ENCODE data around the gene TECPR2.
"Not testable (repeated sequence)": the region's sequence is repeated elsewhere in the genome, so short reads cannot be mapped to it uniquely, and the experiment has no call there.

Gene TECPR2

DNA sequence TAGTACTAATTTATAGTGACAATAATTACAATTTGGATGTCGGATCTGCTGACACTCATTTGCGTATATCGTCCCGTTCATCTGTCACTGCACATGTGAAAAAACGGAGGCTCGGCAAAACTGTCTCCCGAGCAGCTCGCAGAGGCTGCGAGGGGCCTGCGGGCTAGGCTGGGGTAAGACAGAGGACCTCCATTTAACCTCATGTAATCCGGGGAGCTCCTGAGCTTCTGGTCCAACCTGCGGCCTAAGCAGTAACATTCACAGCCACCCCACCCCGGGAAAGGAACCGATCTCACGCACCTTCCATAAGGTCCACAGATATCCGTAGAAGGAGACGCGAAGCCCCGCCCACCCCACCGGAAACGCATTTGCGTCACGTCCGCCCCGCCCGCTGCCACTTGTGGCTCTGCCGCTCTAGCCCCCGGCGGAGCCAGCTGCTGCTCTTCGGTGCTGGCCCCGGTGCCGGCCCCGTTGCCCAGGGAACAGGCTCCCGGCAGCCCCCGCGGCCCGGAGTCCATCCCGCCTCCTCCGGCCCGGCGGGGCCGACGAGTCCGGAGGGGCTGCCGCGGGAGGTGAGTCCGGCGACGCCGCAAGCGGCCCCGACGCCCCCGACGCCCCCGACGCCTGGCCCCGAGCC is at the start of gene TECPR2, which contains the start of gene CINP:
TECPR2 (plus strand) TSS at position 397 of the 637 bp plus-strand sequence. CDS start 13,781 bp downstream, outside the sequence.
CINP (minus strand) TSS at position 346 of the 637 bp plus-strand sequence; CDS start at position 307, 39 bp downstream.
- no peak for FAIRE-seq

DNA sequence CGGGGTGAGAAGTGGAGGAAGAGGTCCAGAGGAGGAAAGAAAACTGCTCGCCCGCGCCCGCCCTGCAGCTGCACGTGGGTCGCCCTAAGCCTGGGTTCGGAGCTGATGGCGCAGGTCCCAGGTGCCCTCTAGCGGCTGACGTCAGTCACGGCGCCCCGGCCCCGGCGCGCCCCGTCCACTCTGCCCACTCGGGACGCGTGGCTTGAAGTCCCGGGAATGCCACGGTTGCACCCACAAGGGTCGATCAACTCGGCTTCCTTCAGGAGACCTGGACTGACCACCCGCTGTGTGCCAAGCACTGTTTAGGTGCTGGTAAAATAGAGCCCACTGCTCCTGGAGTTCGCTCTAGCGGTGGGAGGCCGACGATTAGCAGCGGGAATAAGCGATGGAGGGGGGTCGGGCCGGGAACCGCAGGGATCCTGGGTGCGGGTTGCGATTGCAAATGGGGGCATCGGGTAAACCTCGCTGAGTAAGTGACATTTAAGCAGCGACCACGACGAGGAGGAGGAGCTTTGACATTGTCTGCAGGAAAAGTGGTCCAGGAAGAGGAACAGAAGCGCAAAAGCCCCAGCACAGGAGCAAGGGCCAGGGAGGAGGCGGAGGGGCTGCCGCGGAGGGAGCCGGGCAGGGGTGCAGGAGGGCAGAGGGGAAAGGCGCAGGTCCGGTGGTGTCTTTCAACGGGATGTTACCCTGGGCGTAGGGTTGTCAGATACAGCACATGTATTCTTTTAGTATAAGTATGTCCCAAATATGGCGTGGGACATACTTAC is 48.3 kb upstream of the TECPR2 start:
- FAIRE-seq, result no peak

DNA sequence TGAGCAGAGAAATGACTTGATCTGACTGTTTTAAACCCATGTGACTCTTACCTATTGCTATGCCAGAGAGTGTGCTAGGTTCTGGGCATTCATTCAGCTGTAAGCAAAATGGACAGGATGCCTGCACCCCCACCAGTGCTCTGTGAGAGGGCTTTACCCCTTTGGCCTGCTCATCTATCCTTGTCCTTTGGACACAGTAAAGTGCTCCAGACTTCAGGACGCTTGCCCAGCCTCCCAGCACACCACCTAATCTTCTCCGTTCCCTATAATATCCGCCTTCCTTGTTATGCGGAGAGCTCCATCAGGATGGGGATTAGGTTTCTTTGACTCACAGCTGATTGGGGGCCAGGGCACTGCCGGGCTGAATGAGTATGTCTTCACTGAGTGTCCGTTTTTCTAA is 47.6 kb upstream of the TECPR2 start:
- FAIRE-seq, result no peak

DNA sequence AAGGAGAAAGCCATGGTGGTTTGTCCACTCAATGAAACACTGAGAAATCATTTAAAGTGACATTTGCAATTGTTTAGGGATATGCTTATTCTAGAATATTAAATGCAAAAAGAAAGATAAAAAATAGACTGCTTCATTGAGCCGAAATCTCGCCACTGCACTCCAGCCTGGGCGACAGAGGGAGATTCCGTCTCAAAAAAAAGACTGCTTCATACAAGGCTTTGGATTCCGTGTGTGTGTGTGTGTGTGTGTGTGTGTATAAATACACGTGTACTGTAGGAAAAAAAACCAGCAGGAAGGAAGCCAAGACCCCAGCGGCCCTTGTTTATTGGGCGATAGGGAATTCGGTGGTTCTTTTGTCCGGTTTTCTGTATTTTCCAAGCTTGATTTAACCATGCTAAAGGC is 46.4 kb upstream of the TECPR2 start:
- FAIRE-seq, result no peak

GRCh38 chr14:102316743-102317563 is 45.8 kb upstream of the TECPR2 start:
- FAIRE-seq, result no peak

GRCh38 chr14:102317564-102318248 is 45.0 kb upstream of the TECPR2 start:
- no peak for FAIRE-seq

DNA sequence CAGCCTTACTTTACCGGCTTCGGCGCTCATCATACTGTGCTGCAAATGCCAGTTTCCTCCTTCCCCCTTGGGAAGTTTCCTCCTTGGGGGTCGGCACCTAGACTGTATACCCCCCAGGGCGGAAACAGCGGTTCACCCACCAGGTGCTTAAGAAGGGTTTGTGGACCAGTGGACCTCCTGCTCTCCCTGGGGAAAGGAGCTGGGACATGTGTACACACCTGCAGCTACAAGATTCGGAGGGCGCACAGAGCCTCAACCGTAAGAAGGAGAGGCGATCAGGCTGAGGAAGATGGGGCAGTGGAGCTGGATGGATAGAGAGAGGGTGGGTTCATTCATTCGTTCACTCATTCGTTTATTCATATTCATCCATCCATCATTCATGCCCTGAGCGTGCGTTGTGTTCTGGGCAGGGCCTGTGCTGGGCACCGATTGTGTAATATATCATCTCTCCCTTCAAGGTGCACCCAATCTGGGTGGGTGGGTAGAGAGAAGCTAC is 43.9 kb upstream of the TECPR2 start:
- FAIRE-seq, result no peak

DNA sequence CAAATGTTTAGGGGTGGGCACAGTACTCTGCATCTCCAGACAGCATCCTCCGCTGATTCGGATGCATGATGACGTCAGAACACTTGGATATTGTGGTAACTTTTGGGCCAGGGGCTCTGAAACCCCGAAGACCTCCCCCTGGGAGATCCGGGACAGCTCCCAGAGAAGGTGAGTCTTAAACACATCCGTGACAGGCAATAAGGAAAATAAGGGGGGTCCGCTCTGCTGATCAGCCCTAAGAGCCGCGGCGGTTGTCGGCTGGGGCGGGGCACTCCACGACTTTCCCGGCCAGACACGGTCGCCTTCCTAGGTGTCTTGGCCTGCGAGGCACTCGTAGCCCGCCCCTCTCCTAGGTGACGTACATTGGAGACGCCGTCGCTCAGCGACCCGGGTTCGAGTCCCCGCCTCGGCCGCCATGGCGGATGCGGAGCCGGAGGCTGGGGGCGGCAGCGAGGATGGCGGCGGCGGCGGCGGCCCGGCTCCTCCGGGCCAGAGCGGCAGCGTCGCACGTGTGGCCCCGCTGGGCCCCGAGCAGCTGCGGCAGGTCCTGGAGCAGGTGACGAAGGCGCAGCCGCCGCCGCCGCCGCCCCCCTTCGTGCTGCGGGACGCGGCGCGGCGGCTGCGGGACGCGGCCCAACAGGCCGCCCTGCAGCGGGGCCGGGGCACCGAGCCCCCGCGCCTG is 43.2 kb upstream of the TECPR2 start, which contains the start of gene ZNF839:
ZNF839 (plus strand) TSS at position 396 of the 682 bp plus-strand sequence; CDS start at position 416, 20 bp downstream.
- FAIRE-seq, result no peak

DNA sequence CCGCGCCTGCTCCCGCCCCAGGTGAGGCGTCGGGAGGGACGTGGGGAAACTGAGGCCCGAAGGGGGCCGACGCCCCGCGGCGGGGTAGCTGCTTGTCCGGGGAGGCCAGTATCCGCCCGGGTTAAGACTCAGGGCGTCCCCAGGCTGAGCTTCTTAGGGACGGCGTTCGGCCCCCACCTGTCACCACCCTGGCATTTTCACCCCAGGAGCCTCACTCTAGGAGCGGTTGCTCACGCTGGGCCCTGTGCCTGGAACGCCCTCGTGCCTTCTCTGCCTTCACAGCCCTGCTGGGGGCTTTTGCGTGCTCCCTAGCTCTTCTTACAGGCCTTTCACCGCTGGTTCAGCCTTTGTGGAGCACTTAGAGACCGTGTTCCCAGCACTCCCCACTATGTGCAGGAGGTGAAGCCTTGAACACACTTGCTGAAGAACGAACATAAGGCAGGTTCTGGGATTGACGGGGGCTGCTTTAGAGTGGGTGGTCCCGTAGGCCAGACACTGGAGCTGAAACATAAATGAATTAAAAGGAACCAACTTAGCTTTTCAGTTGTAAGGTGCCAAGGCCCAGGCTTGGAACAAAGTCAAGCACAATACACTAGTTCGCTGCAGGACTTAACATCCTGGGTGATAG is 42.6 kb upstream of the TECPR2 start:
- FAIRE-seq, result no peak

DNA sequence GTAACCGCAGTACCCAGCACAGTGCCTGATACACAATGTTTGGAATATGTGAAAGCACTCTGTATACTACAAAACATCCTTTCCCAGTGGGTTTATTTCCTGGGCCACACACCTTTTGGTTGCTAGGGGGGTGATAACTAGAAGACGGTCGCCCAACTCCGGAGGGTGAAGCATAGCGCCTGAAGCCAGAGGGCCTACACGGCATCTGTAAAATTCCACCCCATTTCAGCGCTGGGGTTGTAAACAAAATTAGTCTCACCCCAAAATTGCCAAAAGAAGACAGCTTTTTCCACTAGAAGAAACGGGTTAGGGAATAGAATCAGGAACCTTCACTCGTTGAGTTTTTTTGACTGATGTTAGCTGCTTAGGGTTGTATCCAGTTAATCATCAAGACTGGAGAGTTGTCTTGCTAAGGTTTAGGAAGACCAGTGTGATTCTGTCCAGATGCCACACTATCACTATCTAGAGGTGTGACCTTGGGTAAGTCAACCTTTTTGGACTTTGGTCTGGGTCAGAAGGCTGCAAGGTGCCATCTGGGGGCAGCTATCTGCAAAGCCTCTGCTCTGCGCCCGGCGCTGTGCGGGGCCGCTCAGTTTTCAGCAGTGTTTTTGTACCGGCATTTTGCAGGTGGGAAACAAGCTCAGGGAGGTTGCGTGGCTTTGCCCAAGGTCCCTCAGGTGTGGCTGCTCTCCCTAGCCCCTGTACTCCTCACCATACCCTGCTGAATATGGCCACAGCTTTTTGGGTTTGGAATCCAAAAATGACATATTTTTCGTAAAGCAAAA is 41.9 kb upstream of the TECPR2 start:
- FAIRE-seq, result no peak

DNA sequence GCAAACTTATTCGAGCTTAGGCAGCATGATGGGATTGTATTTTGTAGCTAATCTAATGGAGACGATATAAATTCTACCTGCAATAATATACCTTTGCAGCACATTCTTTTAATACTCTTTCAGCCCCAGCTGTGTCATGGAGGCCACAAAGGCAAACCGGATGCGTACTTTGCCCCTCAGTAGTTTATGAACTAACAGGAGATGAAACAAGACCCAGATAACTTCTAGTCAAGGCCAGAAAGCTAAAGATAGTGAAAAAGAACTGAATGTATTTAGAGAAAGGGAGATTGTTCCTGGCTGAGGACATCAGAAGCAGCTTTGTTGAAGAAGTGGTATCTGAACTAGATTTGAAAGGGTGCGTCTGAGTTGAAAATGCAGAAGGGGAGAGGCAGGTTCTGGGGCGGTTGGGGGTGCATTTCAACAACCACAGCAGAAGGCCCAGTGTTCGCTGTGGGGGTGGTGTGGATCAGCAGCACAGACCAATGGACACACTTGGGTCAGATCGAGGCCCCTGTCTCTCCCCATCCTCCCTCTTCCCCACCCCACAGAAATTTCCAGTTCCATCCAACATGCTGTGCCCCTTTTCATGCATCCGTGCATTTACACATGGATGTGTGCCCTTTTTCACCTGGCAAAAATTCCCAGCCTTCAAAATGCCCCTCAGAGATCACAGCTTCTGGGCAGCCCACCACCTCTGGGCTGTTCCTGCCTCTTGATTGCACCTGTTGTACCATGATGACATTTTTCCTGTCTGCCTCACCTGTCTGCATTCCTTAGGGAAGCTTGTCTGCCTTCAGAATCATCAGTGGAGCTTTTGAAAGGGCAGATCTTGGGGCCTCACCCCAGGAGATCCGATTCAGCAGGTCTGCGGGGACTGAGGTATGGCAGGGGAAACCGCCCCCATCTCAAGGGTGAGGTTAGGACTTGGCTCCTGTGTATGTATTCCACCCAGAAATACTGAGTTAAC is 41.0 kb upstream of the TECPR2 start:
- no peak for FAIRE-seq

DNA sequence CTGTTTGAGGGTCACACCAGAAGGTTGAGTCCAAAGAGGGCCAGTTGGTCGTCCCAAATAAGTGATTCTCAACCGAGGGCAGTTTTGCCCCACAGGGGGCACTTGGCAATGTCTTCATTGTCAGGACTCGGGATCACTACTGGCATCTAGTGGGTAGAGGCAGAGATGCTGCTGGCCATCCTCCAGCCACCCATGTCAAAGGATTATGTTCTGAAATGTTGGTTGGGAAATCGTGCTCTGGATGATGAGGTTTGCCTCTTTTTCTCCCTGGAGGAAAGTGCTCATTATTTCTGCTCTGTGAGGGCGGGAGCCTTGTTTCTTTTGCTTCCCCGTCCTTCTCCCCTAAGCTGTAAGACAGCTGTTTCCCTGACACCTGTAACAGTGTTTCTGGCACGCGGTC is 39.6 kb upstream of the TECPR2 start:
- no peak for FAIRE-seq

DNA sequence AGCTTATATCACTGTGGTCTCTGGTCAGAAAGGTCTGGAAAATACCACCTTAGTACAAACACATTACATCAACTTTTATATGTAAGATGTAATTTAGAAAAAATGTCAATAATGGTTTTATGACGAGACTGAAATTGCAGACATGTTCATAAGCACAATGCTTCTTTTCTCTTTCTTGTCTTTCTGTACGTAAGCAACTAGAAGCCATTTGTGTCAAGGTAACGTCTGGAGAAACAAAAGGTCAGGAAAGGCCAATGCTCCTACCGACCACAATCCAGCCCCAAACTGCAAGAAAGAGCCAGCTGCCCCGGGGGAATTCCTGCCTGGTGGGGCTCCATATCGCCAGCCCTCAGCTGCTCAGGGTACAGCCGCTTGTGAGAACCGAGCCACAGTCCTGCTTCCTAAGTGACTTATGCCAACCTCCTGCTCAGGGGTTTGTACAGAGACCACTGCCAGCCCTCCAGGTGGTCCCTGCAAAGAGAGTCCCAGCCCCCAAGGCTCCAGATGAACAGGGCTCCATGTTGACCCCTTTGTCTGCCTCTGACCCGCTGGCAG is 36.9 kb upstream of the TECPR2 start:
- FAIRE-seq, result no peak

GRCh38 chr14:102326583-102326982 is 36.2 kb upstream of the TECPR2 start:
- no peak for FAIRE-seq

- not testable (repeated sequence) for FAIRE-seq
Observed at GRCh38 chr14:102329381-102329780, 33.4 kb upstream of the TECPR2 start.

- no peak for FAIRE-seq
Observed at GRCh38 chr14:102330806-102331205, 31.9 kb upstream of the TECPR2 start.

DNA sequence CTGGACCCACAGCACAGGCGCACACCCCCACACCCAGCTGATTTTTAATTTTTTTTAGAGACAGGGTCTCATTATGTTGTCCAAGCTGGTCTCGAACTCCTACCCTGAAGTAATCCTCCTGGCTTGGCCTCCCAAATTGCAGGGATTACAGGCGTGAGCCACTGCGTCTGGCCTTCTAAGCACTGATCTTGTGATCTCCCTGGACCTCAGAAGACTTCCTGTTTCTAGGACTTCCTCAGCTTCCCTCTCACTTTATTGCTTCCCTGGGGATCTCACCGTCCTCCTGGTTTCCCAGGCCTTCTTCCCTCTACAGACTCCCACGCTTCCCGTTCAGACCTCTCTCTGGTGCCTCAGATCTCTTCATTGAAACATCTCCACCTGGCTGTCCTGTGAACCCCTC is 29.4 kb upstream of the TECPR2 start:
- no peak for FAIRE-seq

- FAIRE-seq, result no peak
Observed at GRCh38 chr14:102333795-102334705, 28.7 kb upstream of the TECPR2 start.
